ENCODE measurements around the gene NPTN.
"Not testable (repeated sequence)": the region's sequence is repeated elsewhere in the genome, so short reads cannot be mapped to it uniquely, and the experiment has no call there.

NPTN gene

GRCh38 chr15:73658645-73659044 is 25.5 kb upstream of the NPTN start:
- H3K9me3 ChIP-seq (ENCODE audit: control insufficient read depth, low read length): no peaks in the 10 kb centered on the region
- no peaks in the 10 kb centered on the region for H3K4me1 ChIP-seq (ENCODE audit: control insufficient read depth, insufficient read depth, low read length)
- no peaks in the 10 kb centered on the region for H3K27me3 ChIP-seq (ENCODE audit: control insufficient read depth, insufficient read depth, low read length)
- no peak overlapping the region for H3K9ac ChIP-seq (ENCODE audit: low read length)
- no peaks in the 10 kb centered on the region for H3K36me3 ChIP-seq (ENCODE audit: control insufficient read depth, insufficient read depth, low read length)
- no peak overlapping the region for H3K4me3 ChIP-seq (ENCODE audit: low read length)

- Histone ChIP-seq H3K27me3 (ENCODE audit: control insufficient read depth, insufficient read depth, low read length) (peaks cover 4% of the 10 kb centered on the region), H3K9me3 (ENCODE audit: control insufficient read depth, low read length) (no peaks in the 10 kb centered on the region), H3K4me3 (ENCODE audit: low read length) (no peak overlapping the region), H3K9ac (ENCODE audit: low read length) (no peak overlapping the region), H3K36me3 (ENCODE audit: control insufficient read depth, insufficient read depth, low read length) (no peaks in the 10 kb centered on the region), H3K4me1 (ENCODE audit: control insufficient read depth, insufficient read depth, low read length) (no peaks in the 10 kb centered on the region)
Measured at GRCh38 chr15:73655724-73656123, 22.5 kb upstream of the NPTN start.

- no peaks in the 10 kb centered on the region for H3K9me3 ChIP-seq (ENCODE audit: control insufficient read depth, low read length)
- no peak overlapping the region for H3K4me3 ChIP-seq (ENCODE audit: low read length)
- H3K36me3 ChIP-seq (ENCODE audit: control insufficient read depth, insufficient read depth, low read length): no peaks in the 10 kb centered on the region
- no peaks in the 10 kb centered on the region for H3K4me1 ChIP-seq (ENCODE audit: control insufficient read depth, insufficient read depth, low read length)
- H3K27me3 ChIP-seq (ENCODE audit: control insufficient read depth, insufficient read depth, low read length): peaks cover 4% of the 10 kb centered on the region
- H3K9ac ChIP-seq (ENCODE audit: low read length): no peak overlapping the region
Measured at GRCh38 chr15:73654659-73655058, 21.5 kb upstream of the NPTN start.

GRCh38 chr15:73650416-73651126 is 17.4 kb upstream of the NPTN start:
- Histone ChIP-seq H3K4me1 (ENCODE audit: control insufficient read depth, insufficient read depth, low read length) (no peaks in the 10 kb centered on the region), H3K27me3 (ENCODE audit: control insufficient read depth, insufficient read depth, low read length) (peaks cover 4% of the 10 kb centered on the region), H3K36me3 (ENCODE audit: control insufficient read depth, insufficient read depth, low read length) (no peaks in the 10 kb centered on the region), H3K9ac (ENCODE audit: low read length) (no peak overlapping the region), H3K9me3 (ENCODE audit: control insufficient read depth, low read length) (no peaks in the 10 kb centered on the region), H3K4me3 (ENCODE audit: low read length) (no peak overlapping the region)

GRCh38 chr15:73648014-73648295 is 14.8 kb upstream of the NPTN start:
- H3K9ac ChIP-seq (ENCODE audit: low read length): no peak overlapping the region
- no peaks in the 10 kb centered on the region for H3K36me3 ChIP-seq (ENCODE audit: control insufficient read depth, insufficient read depth, low read length)
- peaks cover 4% of the 10 kb centered on the region for H3K27me3 ChIP-seq (ENCODE audit: control insufficient read depth, insufficient read depth, low read length)
- H3K4me3 ChIP-seq (ENCODE audit: low read length): no peak overlapping the region
- no peaks in the 10 kb centered on the region for H3K9me3 ChIP-seq (ENCODE audit: control insufficient read depth, low read length)
- no peaks in the 10 kb centered on the region for H3K4me1 ChIP-seq (ENCODE audit: control insufficient read depth, insufficient read depth, low read length)

GRCh38 chr15:73647259-73648013 is 14.2 kb upstream of the NPTN start:
- Histone ChIP-seq H3K4me1 (ENCODE audit: control insufficient read depth, insufficient read depth, low read length) (no peaks in the 10 kb centered on the region), H3K9ac (ENCODE audit: low read length) (no peak overlapping the region), H3K36me3 (ENCODE audit: control insufficient read depth, insufficient read depth, low read length) (no peaks in the 10 kb centered on the region), H3K4me3 (ENCODE audit: low read length) (no peak overlapping the region), H3K9me3 (ENCODE audit: control insufficient read depth, low read length) (no peaks in the 10 kb centered on the region), H3K27me3 (ENCODE audit: control insufficient read depth, insufficient read depth, low read length) (peaks cover 4% of the 10 kb centered on the region)

GRCh38 chr15:73639464-73639863 is 6.3 kb upstream of the NPTN start:
- not testable (repeated sequence) for H3K27me3 ChIP-seq (ENCODE audit: control insufficient read depth, insufficient read depth, low read length); H3K9me3 ChIP-seq (ENCODE audit: control insufficient read depth, low read length); H3K4me1 ChIP-seq (ENCODE audit: control insufficient read depth, insufficient read depth, low read length); H3K36me3 ChIP-seq (ENCODE audit: control insufficient read depth, insufficient read depth, low read length); H3K4me3 ChIP-seq (ENCODE audit: low read length); H3K9ac ChIP-seq (ENCODE audit: low read length)

GRCh38 chr15:73637527-73637926 is 4.3 kb upstream of the NPTN start:
- no peaks in the 10 kb centered on the region for H3K9me3 ChIP-seq (ENCODE audit: control insufficient read depth, low read length)
- no peak overlapping the region for H3K9ac ChIP-seq (ENCODE audit: low read length)
- no peak overlapping the region for H3K4me3 ChIP-seq (ENCODE audit: low read length)
- H3K36me3 ChIP-seq (ENCODE audit: control insufficient read depth, insufficient read depth, low read length): no peaks in the 10 kb centered on the region
- H3K4me1 ChIP-seq (ENCODE audit: control insufficient read depth, insufficient read depth, low read length): peaks cover 8% of the 10 kb centered on the region
- H3K27me3 ChIP-seq (ENCODE audit: control insufficient read depth, insufficient read depth, low read length): no peaks in the 10 kb centered on the region

GRCh38 chr15:73633991-73634495 is 854 bp upstream of the NPTN start:
- H3K4me1 ChIP-seq (ENCODE audit: control insufficient read depth, insufficient read depth, low read length): peaks cover 20% of the 10 kb centered on the region
- H3K9me3 ChIP-seq (ENCODE audit: control insufficient read depth, low read length): no peaks in the 10 kb centered on the region
- no peaks in the 10 kb centered on the region for H3K36me3 ChIP-seq (ENCODE audit: control insufficient read depth, insufficient read depth, low read length)
- H3K9ac ChIP-seq (ENCODE audit: low read length): peak overlapping the region; percentile 58
- no peaks in the 10 kb centered on the region for H3K27me3 ChIP-seq (ENCODE audit: control insufficient read depth, insufficient read depth, low read length)
- H3K4me3 ChIP-seq (ENCODE audit: low read length): no peak overlapping the region

- Histone ChIP-seq H3K27me3 (ENCODE audit: control insufficient read depth, insufficient read depth, low read length) (no peaks in the 10 kb centered on the region), H3K9me3 (ENCODE audit: control insufficient read depth, low read length) (no peaks in the 10 kb centered on the region), H3K4me1 (ENCODE audit: control insufficient read depth, insufficient read depth, low read length) (peaks cover 24% of the 10 kb centered on the region), H3K36me3 (ENCODE audit: control insufficient read depth, insufficient read depth, low read length) (no peaks in the 10 kb centered on the region), H3K4me3 (ENCODE audit: low read length) (peak overlapping the region; percentile 49), H3K9ac (ENCODE audit: low read length) (peak overlapping the region; percentile 86)
Measured at GRCh38 chr15:73632670-73633058, 525 bp downstream of the NPTN start.

GRCh38 chr15:73631915-73632669 is 1.1 kb downstream of the NPTN start:
- Histone ChIP-seq H3K27me3 (ENCODE audit: control insufficient read depth, insufficient read depth, low read length) (no peaks in the 10 kb centered on the region), H3K4me1 (ENCODE audit: control insufficient read depth, insufficient read depth, low read length) (peaks cover 24% of the 10 kb centered on the region), H3K9ac (ENCODE audit: low read length) (peak overlapping the region; percentile 86), H3K36me3 (ENCODE audit: control insufficient read depth, insufficient read depth, low read length) (no peaks in the 10 kb centered on the region), H3K4me3 (ENCODE audit: low read length) (peak overlapping the region; percentile 49), H3K9me3 (ENCODE audit: control insufficient read depth, low read length) (no peaks in the 10 kb centered on the region)

- H3K9ac ChIP-seq (ENCODE audit: low read length): peak overlapping the region; percentile 86
- no peaks in the 10 kb centered on the region for H3K9me3 ChIP-seq (ENCODE audit: control insufficient read depth, low read length)
- no peaks in the 10 kb centered on the region for H3K27me3 ChIP-seq (ENCODE audit: control insufficient read depth, insufficient read depth, low read length)
- H3K4me1 ChIP-seq (ENCODE audit: control insufficient read depth, insufficient read depth, low read length): peaks cover 24% of the 10 kb centered on the region
- no peaks in the 10 kb centered on the region for H3K36me3 ChIP-seq (ENCODE audit: control insufficient read depth, insufficient read depth, low read length)
- no peak overlapping the region for H3K4me3 ChIP-seq (ENCODE audit: low read length)
Measured at GRCh38 chr15:73630921-73631362, 2.2 kb downstream of the NPTN start.
